GM21390 (cell line): ENCODE results near the gene ALOX15.
"Not testable (repeated sequence)": the region's sequence is repeated elsewhere in the genome, so short reads cannot be mapped to it uniquely, and the experiment has no call there.

ENCODE experiments used
- ATAC-seq: cut with Tn5 transposase; IDR thresholded peaks from one replicate; pipeline ENCODE4 v1.9.1; 2021; ENCODE audit not compliant: unreplicated experiment

ALOX15 gene

DNA sequence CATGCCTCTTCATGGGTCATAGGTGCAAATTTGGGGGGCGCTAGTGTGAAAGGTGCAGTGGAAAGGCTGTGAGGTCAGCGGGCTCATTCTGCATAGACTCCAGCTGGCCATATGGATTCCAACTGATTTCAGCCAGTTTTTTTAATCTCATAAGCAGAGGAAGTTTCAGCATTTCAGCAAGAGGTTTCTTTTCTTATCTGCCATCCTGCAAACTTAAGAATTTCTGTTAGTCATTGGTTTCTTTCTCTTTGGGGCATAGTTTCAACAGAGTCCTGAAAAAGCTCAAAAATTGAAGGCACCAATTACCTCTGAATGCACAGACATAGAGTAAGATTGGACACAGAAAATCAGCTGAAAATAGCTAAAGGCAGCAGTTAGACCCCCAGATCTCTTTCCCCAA lies 16.2 kb upstream of the ALOX15 start:
- no peak for ATAC-seq

DNA sequence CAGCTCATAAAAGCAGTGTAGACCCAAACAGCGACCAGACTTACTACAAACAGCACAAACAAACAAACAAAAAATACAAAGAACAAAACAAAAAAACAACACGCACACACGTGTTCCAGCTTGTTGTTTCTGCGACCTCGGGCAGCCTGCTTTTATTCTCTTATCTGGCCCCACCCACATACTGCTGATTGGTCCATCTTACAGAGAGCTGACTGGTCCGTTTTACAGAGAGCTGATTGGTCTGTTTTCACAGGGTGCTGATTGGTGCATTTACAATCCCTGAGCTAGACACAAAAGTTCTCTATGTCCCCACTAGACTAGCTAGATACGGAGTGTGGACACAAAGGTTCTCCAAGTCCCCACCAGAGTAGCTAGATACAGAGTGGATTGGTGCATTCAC lies 14.5 kb upstream of the ALOX15 start:
- ATAC-seq = not testable (repeated sequence)

DNA sequence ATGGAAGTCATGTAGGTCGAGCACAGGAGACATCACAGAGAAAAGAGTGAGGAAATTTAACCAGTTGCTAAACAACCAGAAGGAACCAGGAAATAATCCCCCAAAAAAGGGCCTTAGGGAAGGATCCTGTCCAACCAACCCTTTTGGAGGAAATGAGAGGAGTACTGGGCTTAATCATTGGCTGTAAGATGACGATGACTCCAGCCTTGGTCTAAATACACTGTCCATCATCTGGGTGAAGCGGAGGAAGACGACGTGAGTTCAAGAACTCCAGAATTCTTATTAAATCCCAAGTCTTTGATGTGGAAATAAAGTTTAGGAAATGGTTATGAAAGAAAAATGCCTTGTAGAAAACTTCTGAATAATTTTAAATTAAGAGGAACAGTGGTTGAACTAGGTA lies 11.5 kb upstream of the ALOX15 start:
- no peak for ATAC-seq

DNA sequence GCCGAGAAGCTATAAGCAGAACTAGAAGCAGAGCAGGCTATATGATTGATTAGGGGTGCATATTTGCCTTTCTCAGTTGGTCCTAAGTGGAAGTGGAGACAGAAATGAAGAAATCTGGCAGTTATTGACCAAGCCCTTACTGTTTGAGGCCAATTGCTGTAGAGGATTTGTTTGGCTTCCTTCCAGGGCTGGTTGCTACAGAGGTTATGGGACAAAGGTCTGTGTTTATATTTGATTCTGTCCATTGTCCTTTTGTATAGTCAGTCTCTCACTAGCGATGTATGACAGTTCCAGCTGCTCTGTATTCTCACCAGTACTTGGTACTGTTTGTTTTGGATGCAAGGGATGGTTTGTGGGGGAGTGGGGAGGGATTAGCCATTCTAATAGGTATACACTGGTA lies 7.3 kb upstream of the ALOX15 start:
- no peak for ATAC-seq

DNA sequence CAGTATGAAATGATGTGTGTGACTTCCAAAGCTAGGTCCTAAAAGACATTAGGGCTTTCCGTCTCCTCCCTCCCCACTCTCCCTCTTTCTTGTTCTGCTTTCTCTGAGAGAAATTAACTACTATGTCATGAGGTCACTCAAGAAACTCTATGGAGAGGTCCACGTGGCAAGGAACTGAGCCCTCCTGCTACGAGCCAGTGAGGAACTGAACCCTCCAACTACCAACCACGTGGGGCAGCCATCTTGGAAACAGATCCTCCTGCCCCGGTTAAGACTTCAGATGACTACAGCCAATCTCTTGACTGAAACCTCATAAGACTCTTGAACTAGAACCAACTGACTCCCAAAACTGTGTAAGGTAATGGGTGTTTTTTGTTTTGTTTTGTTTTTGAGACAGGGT lies 4.2 kb upstream of the ALOX15 start:
- no peak for ATAC-seq

DNA sequence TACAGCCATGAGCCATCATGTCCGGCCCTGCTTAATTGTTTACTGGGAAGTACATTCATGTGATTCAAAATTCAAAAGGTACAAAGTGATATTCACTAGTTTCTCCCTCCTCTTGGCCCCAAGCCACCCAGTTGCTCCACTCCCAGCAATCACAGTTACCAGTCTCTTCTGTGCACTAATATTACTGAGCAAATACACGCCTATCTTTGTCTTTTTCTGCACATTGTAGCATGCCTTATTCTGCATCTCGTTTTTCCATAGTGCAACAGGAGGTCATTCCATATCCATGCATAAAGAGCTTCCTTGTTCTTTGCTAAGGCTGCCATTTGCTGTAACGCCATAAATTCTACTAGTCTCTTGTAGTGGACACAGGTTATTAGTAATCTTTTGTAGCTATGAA lies 2.2 kb upstream of the ALOX15 start:
- no peak for ATAC-seq

DNA sequence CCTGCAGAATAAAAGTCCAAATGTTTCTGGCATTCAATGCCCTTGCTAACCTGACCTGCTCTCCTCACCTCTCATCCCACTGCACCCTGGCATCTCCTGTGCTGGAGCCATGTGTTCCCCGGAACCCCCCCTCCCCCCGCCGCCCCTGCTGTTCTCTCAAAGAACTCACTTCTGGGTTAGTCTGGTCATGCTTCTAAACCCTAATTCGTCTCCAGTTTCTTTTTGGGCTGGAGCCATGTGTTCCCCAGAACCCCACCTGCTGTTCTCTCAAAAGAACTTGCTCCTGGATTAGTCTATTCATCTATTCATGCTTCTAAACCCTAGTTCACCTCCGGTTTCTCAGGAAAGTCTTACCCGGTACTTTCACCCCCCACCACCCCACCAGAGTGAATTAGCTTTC lies 808 bp upstream of the ALOX15 start:
- no peak for ATAC-seq

DNA sequence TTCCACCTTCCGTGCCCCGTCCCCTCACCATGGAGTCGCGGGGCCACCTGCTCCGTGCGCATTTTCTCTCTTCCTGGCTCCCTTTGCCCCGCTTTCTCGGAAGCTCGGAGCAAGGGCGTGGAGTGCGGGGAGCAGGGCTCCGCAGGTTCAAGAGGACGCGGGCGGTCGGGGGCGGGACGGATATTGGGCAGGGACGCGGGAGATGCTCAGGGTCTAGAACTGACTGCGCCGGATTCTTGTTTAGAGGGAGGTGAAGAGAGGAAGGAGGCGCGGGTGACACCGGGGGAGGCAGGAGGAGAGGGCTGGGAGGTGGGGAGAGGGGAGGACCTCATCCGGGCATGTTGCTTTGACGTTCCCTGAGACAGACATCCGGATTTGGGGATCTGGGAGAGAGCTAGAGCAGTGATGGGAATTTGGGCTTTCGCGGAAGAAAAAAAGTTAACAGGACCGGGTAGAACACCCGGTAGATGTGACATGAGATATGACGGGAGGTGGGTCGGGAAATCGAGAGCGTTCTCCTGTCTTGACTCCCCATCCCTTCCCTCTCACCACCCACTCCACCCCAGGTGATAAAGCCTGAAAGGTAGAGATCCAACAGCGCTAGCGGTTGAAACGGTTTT lies 799 bp downstream of the ALOX15 start:
- ATAC-seq = not testable (repeated sequence)

DNA sequence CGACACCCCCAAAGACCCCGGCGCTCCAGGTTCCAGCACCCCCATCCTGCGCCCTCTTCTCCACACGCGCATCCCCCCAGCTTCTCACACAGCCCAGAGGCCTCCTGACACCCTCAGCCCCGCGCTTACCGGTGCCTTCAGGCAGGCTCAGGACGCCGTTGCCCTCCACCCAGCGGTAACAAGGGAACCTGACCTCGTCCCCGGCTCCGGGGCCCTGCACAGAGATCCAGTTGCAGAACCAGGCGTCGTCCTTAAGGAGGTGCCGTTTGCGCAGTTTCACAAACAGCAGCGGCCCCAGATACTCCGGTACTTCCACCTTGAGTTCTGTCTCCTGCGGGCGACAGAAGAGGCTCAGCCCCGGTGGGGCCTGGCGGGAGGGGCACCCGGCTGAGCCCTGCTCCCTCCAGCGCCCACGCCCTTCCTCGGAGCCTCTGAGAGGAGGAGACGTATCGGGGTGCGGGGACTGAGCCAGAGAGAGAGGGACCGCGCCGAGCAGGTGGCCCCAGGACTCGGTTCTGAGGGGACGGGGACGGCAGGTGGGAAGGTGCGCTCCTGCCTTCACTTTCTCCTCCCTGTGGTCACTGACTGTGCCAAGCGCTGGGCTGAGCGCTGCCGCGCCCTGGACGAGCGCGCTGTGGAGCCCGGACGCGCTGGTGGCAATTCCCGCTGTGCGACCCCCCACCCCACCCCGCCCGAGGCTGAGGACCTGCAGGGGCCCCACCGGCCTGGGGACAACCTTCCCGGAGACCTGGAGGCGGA lies 2.0 kb downstream of the ALOX15 start:
- ATAC-seq = not testable (repeated sequence)

DNA sequence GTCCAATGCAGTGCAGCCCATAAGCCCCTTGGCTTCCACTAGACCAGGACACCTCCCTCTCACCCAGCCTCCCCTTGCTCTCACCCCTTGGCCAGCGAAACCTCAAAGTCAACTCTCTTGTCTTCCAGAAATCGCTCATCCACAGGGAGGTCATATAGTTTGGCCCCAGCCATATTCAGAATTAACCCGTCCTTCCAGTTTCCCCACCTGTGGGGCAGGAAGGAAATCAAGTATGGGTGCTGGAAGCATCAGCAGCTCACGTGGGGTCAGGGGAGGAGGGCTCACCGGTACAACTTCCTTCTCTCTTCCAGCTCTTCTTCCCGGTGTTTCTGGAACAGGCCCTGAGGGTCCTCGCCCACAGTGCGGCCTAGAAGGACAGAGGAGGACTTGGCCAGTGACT lies 2.7 kb downstream of the ALOX15 start:
- not testable (repeated sequence) for ATAC-seq

DNA sequence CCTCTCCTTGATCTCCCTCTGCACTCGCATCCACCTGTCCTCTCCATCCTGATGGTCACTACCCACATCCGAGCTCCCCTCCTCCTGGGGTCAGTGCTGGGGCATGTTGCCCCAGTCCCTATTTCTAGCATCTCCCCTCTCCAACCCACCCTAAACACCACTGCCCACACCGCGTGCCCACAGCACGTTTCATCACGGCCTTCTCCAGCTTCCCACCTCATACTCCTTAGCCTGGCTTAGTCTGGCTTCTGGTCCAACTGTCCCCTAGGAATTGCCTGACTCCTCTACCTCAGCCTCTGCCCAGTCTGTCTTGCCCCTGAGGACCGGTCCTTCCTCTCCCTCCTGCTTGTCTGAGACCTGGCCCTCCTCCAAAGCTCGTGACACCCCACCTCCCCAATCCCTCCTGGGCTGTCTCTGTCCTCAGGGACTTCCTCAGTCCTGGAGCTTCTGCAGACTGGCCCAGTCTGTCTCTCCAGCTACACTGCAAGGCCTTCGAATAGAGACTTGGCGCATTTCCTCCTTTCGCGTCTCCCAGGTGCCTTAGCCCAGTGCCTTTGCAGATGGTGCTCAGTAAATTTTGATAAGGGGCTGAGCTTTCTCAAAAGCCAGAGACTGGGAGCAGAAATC lies 4.9 kb downstream of the ALOX15 start:
- no peak for ATAC-seq

DNA sequence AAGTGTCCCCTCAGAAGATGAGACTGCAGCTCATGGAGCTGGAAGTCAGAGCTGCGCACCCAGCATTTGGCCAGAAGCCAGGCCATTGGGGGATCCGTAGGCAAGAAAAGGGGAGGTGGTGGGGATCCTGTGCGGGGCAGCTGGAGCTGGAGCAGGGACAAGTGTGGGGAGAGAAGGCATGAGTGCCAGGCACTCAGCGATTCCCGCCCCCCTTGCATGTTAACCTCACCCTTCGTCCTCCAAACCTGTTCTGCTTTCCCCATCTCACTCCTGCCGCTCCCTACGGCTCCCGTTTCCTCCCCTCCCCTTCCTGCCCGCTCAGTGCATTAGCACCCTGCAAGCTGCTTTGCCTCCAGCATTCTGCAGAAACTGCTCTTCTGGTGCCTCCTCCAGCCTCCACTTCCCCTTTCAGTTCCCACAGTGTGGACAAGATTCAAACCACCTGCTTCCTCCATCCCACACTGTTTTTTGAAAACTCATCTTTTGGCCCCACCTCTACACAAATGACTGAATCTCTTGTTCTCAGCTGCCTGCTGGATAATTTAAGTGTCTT lies 5.6 kb downstream of the ALOX15 start:
- ATAC-seq = no peak

DNA sequence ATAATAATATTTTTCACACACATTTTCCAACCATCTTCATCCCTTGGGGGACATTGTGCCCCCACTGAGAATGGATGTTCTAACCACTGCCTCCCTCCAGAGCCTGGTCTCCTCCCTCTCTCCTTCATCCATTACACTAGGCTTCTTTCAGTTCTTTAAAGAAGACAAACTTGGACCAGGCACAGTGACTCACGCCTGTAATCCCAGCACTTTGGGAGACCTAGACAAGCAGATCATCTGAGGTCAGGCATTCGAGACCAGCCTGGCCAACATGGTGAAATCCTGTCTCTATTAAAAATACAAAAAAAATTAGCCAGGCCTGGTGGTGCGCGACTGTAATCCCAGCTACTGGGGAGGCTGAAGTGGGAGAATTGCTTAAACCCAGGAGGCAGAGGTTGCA lies 6.5 kb downstream of the ALOX15 start:
- no peak for ATAC-seq

DNA sequence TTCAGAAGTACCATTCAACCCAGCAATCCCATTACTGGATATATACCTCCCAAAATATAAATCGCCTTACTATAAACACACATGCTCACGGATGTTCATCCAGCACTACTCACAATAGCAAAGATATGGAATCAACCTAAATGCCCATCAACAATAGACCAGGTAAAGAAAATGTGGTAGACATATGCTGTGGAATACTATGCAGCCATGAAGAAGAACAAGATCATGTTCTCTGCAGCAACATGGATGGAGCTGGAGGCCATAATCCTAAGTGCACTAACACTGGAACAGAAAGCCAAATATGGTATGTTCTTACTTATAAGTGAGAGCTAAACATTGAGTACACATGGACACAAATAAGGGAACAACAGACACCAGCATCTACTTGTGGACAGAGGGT lies 7.8 kb downstream of the ALOX15 start:
- no peak for ATAC-seq

DNA sequence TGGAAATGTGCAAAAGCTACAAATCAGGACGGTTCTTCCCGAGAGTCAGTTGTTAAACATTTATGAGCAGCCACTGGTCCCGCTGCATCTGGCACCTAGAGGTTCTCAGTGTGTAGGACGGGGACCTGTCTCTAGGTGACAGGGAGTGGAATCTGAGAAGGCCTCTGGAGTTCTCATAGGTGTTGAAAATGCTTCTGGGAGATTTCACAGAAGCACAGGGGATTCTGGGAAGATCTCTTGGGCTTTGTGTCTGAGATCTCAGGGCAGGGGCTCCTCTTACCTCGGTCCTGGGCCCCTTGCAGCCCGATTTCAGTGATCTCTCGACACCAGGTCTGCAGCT lies 8.9 kb downstream of the ALOX15 start:
- ATAC-seq = no peak

DNA sequence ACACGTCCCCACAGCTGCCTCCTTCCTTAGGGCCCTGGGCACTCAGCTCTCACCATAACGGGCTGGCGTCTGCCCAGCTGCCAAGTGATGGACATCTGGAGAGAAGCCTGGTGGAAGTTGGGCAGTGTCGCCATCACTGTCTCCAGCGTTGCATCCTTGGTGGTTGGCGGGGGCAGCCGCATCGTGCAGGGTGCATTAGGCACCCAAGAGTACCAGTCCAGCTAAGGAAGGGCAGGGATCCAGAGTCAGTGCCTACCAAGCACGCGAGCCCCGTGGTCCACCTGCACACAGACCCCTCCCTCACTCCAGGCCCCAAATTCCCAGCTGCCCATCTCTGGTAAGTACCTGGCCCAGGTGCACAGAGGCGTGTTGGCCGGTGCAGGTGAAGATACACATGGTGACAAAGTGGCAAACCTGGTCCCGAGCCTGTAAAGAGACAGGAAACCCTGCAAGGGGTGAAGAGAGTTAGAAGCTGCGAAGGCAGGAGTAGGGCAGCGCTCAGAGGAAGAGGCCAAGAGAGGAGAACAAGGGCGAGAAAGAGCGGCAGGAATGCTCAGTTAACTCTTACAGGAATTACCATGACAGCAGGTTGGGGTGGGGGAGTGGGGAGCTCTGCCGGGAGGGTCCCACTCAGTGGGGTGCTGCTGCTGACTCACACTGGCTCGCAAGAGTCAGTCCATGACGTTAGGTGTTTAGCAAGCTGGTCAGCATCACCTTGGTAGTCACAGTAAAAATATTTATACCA lies 9.5 kb downstream of the ALOX15 start:
- no peak for ATAC-seq

DNA sequence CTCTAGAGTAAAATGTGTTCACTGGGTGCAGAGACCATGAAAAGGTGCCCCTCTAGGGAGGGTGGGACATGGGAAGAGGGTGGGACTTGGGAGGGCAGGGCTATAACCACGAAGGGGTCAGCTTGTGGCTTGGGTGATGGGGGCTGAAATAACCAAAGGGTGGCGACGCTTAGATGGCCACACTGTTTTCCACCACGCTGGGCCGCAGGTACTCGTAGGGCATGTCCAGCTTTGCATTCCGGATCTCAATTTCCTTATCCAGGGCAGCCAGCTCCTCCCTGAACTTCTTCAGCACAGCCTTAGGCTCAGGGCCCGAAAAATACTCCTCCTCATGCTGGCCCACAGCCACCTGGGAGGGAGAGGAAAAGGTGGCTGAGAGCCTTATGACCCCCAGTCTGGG lies 10.0 kb downstream of the ALOX15 start:
- no peak for ATAC-seq

DNA sequence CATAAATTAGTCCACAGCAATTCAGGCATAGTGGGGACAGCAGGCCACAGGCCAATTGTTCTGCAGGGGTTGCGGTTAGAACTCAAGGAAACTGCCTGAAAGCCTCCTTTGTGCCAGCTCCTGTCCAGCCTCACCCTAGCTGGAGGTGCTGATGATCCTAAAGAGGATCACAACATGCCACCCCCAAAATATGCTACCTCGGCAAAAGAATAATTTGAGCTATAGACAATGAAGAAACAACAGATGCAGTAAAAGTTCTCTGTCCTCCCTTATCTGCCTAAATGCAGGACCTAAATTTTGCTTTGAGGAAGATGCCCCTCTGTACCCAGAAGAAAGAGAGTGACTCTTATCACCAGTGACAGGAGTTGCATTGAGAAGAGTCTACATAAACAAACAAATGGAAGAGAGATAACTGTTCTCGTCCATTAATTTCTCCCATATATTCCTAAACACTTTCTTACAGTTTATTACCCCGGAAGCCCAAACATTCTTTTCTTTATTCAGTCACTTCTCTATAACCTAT lies 14.7 kb downstream of the ALOX15 start:
- ATAC-seq = no peak

DNA sequence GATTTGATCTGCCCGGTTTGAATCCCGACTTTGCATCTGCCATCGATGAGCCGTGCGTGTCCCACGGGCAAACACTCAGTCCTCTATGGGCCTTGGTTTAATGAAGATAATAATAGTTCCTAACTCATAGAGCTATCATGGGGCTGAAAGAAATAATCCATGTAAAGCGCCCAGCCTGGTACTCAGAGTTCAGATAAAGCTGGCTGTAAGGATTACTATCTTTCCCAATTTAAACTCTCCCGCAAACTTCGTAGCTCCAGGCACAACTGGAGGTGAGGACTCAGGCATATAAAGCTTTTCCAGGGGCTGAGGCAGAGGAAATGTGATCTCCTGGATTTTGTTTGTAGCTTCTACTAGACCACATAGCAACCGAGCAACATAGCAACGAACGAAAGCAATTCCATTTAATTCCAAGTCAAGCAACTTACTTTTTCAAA lies 16.3 kb downstream of the ALOX15 start:
- no peak for ATAC-seq

DNA sequence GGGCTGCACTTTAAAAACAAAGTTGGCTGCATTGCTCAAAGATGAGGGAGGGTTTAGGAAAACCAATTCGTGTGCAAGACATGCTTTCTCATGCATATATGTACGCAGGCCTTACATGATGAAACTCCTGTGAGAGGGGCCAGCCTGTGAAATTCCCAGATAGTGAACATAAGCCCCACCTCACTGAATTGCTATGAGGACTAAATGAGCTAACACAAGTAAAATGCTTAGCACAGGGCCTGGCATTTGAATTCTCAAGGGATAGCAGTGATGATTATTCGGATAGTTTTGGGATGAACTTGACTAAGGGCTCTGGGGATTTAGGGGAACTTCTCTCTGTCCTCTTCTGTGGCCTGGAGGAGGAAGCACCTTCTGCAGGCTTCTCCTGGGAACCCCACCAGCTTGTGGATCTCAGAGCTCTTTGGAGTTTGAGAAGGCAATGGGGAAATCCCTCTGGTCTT lies 17.0 kb downstream of the ALOX15 start:
- ATAC-seq = not testable (repeated sequence)

DNA sequence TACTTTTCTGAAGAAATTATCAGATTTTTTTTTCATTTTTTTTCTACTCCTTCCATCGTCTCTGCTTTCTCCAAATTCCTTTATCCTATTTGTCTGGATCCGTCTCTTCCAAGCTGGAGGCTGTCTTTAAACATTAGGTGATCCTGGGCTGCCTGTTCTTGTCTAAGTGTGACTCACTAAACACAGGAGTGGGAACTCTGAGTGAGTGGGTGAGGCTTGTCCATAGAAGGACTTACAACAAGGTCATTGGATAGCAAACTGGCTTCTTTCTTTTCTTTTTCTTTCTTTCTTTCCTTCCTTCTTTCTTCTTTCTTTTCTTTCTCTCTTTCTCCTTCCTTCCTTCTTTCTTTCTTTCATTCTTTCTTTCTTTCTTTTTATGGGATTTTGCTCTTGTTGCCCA lies 18.2 kb downstream of the ALOX15 start:
- ATAC-seq = no peak
